Fibroblast of upper back skin (primary cell): ENCODE results near the gene TCN2.
"Not testable (repeated sequence)": the region's sequence is repeated elsewhere in the genome, so short reads cannot be mapped to it uniquely, and the experiment has no call there.

Source experiments
- DNase-seq: peaks from one replicate; pipeline ENCODE4 v3.0.0-alpha.2; 2013

Gene TCN2

GRCh38 chr22:30614268-30614667 is 7.3 kb downstream of the TCN2 start:
- DNase-seq: no peak

GRCh38 chr22:30614879-30615278 is 7.9 kb downstream of the TCN2 start:
- no peak for DNase-seq

GRCh38 chr22:30615543-30615954 is 8.6 kb downstream of the TCN2 start:
- DNase-seq: no peak

- DNase-seq: no peak
Measured at GRCh38 chr22:30617819-30618218, 10.8 kb downstream of the TCN2 start.

GRCh38 chr22:30619909-30620308 is 12.9 kb downstream of the TCN2 start:
- DNase-seq: not testable (repeated sequence)

GRCh38 chr22:30626413-30626812 is 19.4 kb downstream of the TCN2 start:
- DNase-seq: no peak

GRCh38 chr22:30627471-30627870 is 20.5 kb downstream of the TCN2 start:
- DNase-seq: no peak

GRCh38 chr22:30628491-30628890 is 21.5 kb downstream of the TCN2 start:
- no peak for DNase-seq

GRCh38 chr22:30631469-30631868 is 24.5 kb downstream of the TCN2 start:
- DNase-seq: not testable (repeated sequence)

- peak; percentile 88 for DNase-seq
Measured at GRCh38 chr22:30634471-30635233, 27.7 kb downstream of the TCN2 start.

- peak; percentile 90 for DNase-seq
Measured at GRCh38 chr22:30635273-30636225, 28.6 kb downstream of the TCN2 start, which contains the start of gene SLC35E4. TSS of gene SLC35E4 (plus strand) at chr22:30635781. CDS start at chr22:30636451, 670 bp downstream.

- no peak for DNase-seq
Measured at GRCh38 chr22:30636226-30637077, 29.5 kb downstream of the TCN2 start.

GRCh38 chr22:30637701-30638114 is 30.7 kb downstream of the TCN2 start:
- no peak for DNase-seq

- no peak for DNase-seq
Measured at GRCh38 chr22:30640361-30640760, 33.4 kb downstream of the TCN2 start.

GRCh38 chr22:30640839-30641430 is 34.0 kb downstream of the TCN2 start:
- no peak for DNase-seq

- DNase-seq: no peak
Measured at GRCh38 chr22:30643055-30643875, 36.3 kb downstream of the TCN2 start.

GRCh38 chr22:30646518-30647160 is 39.7 kb downstream of the TCN2 start:
- no peak for DNase-seq

- DNase-seq: no peak
Measured at GRCh38 chr22:30647536-30647935, 40.6 kb downstream of the TCN2 start.

GRCh38 chr22:30648825-30649224 is 41.9 kb downstream of the TCN2 start:
- DNase-seq: no peak

- DNase-seq: peak; percentile 62
Measured at GRCh38 chr22:30649430-30650007, 42.5 kb downstream of the TCN2 start.
